ENCODE measurements around the gene ABHD17A.
"Not testable (repeated sequence)": the region's sequence is repeated elsewhere in the genome, so short reads cannot be mapped to it uniquely, and the experiment has no call there.

The ABHD17A gene

DNA sequence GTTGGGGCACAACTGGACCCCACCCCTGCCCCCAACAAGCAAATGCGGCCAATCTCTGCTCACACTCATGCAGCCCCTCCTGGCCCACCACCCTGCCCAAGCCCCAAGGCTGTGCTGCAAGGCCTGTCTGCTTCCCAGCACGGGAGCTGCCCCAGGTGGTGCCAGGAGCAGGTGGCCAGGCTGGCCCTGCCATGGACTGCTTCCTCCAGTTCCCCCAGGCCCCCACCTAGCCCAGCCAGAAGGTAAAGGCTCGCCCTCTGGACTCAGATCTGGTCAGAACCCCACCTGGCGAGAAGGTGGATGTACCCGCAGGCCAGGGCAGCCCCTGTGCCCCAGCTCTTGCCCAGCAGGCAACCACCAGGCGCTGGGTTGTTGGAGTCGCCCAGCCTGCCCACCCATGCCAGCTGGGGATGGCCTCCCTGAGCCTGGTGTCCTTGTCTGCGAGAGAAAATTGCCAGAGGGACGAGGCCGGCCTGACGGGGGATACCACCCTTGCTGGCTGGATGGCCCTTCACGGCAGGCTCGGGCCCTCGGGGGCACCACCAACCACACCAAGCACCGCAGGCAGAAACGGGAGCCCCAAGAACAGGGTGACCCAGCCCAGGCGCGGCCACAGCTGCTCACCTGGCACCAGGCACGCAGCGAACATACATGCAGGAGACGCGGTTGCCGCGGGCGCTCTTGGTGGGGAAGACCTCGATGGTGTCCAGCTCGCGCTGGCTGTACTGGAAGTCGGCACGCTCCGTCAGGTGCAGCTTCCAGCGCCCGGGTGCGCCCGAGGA is 4.5 kb downstream of the ABHD17A start:
- no peak for DNase-seq (ENCODE audit: low read depth)

DNA sequence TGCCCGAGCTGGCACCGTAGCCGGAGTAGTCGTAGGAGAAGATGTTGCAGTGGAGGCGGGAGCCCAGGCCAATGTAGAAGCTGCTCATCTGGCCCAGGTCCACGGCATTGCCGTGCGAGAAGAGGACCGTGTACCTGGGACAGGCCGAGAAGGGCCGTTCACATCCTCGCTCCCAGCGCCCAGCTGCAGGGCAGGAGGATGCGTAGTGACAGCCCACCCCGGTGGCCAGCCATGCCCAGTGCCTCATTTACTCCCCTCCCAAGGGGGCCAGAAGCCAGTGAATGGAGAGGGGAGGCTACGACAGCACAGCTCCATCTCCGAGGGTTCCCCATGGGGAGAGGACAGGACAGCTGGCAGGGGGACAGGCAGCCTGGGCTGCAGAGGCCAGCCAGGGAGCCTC is 5.3 kb downstream of the ABHD17A start:
- DNase-seq (ENCODE audit: low read depth) = not testable (repeated sequence)

DNA sequence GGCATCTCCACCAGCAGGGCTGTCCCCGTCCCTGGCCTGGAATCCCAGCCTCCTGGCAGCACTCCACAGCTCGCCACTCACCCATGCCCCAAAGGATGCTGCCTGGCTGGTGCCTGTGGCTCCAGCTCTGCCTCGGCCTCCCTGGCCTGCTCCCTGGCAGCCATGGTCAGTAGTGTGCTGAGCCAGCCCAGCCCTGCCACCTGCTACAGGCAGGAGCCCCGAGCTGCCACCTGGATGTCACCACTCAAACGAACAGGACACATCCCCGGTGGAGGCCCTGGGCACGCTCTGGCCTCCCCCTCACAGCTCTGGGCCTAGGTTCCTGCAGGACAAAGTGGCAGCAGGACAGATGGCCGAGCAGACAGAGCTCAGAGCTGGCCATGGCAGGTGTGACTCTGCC is 6.7 kb downstream of the ABHD17A start:
- DNase-seq (ENCODE audit: low read depth) = not testable (repeated sequence)

DNA sequence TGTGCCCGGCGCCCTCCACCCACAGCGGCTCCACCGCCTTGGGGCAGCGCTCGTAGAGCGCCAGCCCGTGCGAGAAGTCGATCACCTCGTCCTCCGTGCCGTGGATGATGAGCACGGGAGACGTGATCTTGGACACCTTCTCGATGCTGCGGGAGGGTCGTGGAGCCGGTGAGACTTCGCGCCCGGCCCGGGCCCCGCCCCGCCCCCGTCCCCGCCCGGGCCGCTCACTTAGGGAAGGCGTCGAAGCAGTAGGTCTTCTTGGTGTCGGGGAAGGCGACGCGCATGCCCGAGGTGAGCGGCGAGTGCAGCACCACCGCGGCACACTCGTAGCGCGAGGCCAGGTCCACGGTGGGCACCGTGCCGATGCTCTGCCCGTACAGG is 8.0 kb downstream of the ABHD17A start:
- DNase-seq (ENCODE audit: low read depth) = not testable (repeated sequence)

DNA sequence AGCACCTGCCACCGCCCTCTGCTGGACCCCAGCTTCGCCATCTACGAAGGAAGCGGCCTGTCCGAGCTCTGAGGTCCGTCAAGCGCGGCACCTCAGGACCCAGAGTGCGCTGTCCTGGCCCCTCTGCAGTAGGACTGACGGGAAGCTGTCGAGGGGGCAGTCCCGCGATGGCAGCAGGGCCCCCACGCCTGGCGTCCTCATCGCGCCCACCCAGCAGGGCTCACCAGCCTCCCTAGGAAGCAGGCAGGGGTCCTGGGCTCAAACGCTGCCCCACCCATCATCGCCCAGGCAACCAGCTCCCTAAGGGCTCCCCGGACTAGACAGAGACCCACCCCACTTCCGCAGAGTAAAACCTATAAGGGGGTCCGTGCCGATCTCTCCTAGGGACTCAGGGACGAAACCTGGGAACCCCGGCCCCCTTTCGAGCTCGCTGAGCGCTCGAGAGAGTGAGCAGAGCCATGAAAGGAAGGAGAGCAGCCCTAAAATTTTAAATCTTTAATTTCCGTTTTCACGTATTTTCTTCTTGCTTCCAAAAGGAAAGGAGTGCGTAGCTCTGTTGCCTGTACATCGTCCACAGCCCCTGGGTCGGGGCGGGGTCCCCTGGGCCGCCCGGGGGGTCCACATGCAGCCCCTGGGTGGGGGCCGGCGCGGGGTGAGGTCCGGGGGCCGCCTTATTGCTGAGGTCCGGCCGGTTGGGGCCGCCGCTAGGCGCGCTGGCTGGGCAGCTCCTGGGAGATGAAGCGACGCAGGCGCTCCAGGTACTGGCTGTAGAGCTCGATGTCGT is 8.6 kb downstream of the ABHD17A start:
- not testable (repeated sequence) for DNase-seq (ENCODE audit: low read depth)

DNA sequence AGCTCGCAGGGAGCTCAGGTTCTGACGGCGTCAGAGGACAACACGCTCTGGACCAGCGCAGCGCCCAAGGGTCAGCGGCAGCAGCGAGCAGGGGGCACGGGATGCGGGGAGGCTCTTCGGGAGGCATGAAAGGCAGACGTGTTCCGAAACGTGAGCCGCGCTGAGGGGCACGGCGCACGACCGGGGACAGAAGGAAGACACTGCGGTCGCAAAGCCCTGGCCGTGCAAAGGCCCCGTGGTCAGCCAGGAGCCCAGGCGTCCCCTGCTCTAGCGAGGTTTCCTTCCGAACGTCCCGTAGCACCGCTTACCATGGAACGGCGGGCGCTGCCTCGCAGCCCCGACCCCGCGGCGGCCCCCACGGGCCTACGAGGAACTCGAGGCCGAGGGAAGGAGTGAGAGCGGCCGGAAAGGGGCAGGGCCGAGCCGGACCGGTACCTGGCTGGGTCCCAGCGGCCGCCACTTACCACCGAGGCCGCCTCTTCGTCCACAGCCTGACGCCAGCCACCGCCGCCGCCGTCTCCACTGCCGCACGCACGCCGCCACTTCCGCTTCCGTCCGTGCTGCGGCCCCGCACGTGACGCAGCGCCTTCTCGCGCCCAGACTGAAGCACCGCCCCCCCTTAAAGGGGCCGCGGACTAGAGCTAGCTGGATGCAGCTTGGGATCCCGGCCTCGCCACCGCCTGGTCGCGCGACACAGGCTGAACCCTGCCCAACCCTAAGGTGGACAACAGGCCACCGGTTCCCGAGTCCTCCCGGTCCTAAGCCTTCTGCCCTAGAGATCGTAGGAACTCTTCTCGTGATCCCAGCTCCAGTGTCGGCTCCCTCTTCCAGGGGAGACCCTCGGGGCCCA is 9.4 kb downstream of the ABHD17A start:
- DNase-seq (ENCODE audit: low read depth) = no peak

DNA sequence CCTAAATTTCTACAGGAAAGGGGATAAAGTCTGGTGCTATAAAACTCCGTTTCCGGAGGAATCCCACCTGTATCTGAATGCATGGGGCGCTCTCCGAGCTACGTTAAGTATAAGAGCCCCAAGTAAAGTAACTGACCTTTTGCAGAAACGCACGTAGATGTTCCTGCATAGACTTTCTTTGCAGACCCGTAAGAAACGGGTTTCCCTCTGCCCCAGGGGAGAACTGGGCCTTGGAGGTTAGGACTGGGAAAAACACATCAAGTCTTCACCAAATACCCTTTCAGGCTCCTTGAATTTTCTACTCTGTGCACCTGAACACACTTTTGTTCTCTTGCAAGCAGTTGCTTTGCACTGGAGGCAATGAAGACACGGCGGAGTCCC is 10.0 kb downstream of the ABHD17A start:
- not testable (repeated sequence) for DNase-seq (ENCODE audit: low read depth)

DNA sequence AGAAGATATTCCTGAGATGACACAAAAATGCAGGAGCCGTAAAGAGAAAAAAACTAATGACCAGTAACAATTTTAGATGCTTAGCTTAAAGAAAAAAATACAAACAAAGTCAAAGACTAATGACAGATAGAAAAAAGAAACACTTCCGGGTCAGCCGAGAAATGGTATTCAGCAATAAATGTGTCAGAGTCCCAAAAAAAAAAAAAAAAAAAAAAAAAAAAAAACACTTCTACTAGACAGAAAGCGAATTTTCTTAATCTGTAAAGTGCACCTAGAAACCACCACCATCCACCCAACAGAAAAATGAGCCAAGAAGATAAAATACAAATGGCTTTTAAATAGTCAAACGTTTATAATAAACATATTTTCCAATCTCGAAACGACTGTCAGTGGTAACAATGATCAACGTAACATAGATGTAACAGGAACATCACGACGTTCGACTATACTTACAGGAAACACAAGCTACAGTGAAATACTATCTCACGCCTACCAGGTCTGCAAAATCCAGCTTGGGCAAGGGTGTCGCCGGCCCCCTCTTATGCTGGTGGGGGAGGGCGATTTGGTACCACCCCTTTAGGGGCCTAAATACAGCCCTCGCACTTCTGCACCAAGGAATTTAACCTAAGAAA is 10.6 kb downstream of the ABHD17A start:
- no peak for DNase-seq (ENCODE audit: low read depth)

DNA sequence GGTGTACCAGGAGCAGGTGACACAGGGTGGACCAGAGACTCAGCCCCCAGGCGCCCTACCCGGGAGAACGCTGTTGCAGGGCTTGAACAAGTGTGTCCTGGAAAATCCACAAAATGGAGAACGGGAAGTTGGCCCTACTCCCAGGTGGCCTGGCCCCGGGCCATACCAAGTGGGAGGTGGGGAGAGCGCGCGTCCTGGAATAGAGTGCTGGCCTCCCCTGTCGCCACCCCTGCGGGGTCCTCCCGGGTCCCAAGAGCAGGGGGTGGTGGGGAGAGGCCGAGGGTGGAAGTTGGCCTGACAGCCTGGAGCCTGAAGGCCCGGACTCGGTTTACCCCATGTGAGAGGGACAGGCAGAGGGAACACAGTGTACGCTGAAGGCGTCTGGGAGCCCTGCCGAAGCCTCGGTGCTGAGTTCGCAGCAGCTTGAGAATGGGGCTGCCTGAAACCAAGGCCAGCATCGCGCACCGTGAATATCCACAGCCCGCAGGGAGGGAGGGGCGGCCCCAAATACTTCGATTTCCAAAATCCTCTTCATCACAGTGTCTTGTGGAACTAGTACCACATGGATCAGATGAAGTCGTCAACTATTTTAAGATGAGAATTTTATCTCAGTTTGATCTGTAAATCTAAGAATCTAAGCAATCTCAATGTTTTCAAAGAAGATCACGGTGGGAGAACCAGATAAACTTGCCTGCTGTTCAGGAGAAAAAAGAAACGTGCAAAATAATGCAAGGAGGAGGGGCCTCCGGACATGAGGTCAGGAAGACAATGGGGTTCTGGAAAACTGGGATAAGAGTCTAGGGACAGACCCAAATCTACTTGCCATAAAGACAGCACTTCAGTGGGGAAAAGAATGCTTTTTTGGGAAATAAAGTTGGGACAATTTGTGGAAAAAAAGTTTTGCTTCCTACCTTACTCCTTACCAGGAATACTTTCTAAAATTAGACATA is 11.5 kb downstream of the ABHD17A start:
- DNase-seq (ENCODE audit: low read depth) = no peak

DNA sequence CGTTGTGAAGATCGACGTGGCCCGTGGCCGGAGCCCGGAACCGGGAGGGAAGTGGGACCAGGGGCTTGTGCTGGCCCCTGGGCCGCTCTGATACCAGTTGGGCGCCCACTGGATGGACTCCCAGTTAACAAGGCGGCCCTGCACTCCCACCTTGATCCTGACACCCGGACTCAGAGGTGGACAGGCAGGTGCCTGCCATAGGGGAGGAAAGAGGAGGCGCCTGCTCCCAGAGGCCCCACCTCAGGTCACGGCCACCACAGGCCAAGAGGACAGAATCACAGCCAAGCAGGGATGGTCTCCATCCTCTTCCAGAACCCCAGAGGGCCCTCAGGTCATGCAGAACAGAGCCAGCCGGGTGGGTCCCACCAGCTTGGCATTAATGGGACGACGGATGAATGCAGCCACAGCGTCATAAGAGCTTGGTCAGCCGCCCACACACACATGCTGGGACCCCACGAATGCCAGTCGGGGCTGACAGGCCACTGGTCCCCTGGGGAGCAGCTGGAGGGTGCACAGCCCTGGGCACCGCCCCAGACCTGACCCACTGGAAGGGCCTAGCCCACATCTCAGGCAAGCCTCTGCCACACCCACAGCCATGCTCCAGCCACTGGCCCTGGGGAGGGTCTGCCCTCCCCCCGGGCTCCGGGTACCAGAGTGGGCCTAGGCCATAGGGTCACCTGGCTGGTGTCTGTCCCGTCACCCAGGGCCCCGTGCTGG is 12.3 kb downstream of the ABHD17A start:
- no peak for DNase-seq (ENCODE audit: low read depth)

DNA sequence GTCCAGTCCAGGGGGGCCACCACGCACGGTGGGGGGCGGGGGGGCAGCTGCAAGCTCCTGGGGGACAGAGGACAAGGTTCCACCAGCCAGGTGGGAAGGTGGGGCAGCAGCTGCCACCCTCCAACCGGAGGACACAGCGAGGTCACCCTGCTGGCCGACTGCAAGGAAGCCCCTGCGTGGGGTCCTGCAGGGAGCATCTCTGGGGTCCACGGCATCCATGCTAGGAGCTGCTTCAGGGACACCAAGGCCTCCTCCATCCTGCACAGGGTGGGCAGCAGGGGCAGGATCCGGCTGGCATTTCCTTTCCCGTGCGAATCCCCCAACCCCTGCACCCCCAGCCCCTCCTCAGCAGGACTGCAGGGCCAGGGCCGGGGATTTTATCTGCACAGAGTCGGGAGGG is 13.7 kb downstream of the ABHD17A start:
- DNase-seq (ENCODE audit: low read depth) = no peak

DNA sequence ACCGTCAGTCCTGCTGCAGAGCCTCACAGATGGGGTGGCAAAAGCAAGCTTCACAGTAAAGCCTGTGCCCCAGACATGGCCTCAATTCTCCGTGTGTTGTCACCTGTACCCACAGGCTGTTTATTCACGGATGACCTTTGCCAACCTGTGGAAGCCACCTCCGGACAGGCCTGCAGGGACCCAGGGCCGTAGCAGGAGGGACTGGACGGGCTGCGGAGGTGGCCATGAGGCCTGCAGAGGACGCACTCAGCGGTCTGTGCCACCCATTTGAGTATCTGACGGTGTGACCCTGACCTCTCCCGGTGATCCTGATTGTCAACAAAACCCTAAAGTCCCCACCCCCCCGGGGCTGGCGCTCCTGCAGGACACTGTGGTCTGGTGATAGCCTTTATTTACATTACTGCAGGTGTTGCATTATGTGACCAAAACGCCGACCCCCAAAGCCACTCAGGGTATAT is 14.1 kb downstream of the ABHD17A start:
- DNase-seq (ENCODE audit: low read depth) = no peak

DNA sequence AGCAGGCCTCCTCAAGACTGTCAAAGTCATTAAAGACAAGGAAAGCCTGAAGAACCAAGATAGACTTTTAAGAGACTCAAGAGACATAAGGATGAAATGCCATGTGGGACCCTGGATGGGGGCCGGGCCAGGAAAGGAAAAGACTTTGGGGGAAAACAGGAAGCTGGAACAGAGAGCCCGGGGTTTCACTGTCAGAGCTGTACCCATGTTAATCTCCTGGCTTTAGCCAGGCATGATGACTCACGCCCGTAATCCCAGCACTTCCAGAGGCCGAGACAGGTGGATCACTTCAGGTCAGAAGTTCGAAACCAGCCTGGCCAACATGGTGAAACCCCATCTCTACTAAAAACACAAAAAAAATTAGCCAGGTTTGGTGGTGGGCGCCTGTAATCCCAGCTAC is 16.3 kb downstream of the ABHD17A start:
- DNase-seq (ENCODE audit: low read depth) = no peak

DNA sequence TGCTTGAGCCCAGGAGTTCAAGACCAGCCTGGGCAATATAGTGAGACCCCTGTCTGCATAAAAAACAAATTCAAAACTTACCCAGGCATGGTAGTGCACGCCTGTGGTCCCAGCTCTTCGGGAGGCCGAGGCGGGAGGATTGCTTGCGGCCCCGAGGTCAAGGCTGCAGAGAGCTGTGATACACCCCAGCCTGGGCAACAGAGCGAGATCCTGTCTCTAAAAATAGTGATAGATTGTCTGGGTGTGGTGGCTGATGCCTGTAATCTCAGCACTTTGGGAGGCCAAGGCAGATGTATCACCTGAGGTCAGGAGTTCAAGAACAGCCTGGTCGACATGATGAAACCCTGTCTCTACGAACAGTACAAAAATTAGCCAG is 18.0 kb downstream of the ABHD17A start:
- DNase-seq (ENCODE audit: low read depth) = no peak

DNA sequence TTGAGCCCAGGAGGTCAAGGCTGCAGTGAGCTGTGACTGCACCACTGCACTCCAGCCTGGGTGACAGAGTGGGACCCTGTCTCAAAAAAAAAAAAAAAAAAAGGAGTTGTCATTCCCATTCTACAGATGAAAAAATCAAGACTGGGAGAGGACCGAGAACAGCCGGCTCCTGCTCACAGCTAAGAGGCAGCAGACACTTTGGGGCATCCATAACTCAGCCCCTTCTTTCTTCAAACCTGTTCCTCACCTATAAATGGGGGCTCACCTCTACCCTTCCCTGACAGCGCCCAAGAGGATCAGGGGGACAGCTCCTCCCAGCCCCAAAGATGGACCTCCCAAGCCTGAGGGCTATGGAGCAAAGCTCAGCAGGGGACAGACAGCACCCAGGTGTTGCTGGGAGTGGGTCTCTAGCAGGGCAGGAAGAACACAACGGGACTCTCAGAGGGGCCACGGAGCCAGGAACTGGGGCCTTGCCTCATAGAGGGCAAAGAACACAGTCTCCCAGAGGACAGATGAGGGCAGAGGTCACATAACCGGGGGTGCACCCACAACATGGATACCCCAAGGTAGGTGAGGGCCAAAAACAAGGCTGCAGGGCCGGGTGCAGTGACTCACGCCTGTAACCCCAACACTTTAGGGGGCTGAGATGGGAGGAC is 18.5 kb downstream of the ABHD17A start:
- DNase-seq (ENCODE audit: low read depth) = no peak

DNA sequence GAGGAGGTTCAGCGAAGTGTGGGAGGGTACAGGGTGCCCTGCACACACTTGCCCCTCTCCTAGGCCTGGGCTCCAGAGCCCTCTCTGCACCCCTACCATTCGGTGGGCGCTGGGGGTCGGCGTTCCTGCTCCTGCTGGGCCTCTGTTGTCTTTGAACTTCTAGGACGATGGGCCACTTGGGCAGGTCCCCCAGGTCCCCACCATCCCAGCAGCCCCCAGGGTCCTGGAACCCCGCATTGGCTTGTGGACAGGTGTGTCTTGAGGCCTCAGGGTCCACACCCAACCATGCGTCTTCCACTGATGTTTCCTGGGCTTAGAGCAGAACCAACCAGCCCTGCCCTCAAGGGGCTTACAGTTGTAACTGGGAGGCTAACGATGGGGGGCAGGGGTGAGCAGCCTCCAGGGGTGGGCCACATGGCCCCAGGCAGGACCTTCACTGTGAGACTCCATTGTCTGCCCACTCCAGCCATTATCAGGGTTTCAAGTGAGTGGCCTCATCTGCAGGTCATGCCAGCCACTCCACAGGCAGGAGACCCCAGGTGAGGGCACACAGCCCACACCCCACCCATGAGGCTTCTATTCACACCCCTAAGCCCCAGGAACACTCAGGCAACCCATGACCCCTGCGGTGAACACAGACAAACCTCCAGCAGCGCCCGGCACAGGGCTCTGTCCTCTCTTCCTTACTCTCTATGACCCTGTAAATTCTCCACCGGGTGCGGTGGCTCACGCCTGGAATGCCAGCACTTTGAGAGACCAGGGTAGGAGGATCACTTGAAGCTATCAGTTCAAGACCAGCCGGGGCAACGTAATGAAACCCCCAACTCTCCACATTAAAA is 19.9 kb downstream of the ABHD17A start:
- DNase-seq (ENCODE audit: low read depth) = no peak

DNA sequence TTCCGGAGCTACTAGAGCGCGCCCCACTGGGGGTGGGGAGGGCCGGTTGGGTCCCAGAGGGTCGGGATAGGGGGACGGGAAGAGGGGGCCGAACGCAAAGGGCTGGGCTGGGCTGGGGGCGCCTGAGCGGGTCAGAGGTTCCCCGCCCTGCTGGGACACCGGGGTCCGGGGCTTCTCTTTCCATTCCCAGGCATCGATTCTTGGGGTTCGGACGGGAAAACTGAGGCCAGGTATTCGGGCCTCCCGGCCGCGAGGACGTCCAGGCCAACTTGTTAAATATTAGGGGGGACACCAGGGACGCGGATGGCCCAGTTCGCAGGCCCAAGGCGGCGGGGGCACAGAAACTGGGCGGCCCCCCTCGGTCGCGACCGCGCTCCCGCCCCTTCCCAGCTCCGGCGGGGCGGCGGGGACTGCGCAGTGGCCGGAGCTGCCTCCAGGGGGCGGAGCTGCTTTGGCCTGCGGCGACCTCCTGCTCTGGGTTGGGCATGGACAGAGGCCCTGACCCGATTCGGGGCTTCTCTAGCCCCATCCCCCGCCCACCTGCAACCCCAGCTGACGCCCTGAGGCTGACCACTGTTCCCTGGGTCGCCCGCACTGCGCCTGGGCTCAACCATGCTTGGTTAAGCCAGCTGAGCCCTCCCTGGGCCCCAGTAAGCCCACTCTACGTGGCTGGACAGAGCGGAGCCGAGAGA is 20.7 kb downstream of the ABHD17A start:
- DNase-seq (ENCODE audit: low read depth) = no peak

Measured in GM04503 (cell line).